SK-N-SH (cell line): ENCODE measurements around the gene TSPAN4.

Experiments used
- CTCF ChIP-seq: fragments of 200-600 bp; sonication (generic); IDR thresholded peaks from 2 replicates; pipeline ENCODE4 v1.6.1; 2017; ENCODE audit warnings: antibody characterized with exemption, mild to moderate bottlenecking, moderate library complexity
- EP300 ChIP-seq, 2 experiments: IDR thresholded peaks; 2 replicates each; pipeline versions ENCODE4 v1.4.0 to v1.6.1; 2012; ENCODE audit warnings: borderline replicate concordance in 1 of 2, low read depth in 1 of 2, low read length in 1 of 2
- GABPA ChIP-seq: IDR thresholded peaks from 2 replicates; pipeline ENCODE4 v1.4.0; 2012; ENCODE audit warnings: low read depth, mild to moderate bottlenecking
- GATA2 ChIP-seq: sonication (generic); formaldehyde crosslinking; IDR thresholded peaks from 2 replicates; pipeline ENCODE4 v1.5.0; 2020; ENCODE audit warnings: mild to moderate bottlenecking, missing genetic modification reagents
- MAX ChIP-seq: IDR thresholded peaks from 2 replicates; pipeline ENCODE4 v1.4.0; 2012; ENCODE audit warnings: low read depth
- NRF1 ChIP-seq: IDR thresholded peaks from 2 replicates; pipeline ENCODE4 v1.6.1; 2012; ENCODE audit warnings: low read depth, mild to moderate bottlenecking, low read length
- PBX3 ChIP-seq: IDR thresholded peaks from 2 replicates; pipeline ENCODE4; 2012
- POLR2AphosphoS5 ChIP-seq: IDR thresholded peaks from 2 replicates; pipeline ENCODE4 v1.6.1; 2012; ENCODE audit warnings: low read depth, low read length
- REST ChIP-seq: IDR thresholded peaks from 2 replicates; pipeline ENCODE4 v1.6.1; 2012; ENCODE audit warnings: mild to moderate bottlenecking, low read depth, low read length, moderate library complexity
- RXRA ChIP-seq: IDR thresholded peaks from 2 replicates; pipeline ENCODE4 v1.4.0; 2012; ENCODE audit warnings: low read depth, mild to moderate bottlenecking, borderline replicate concordance
- SMC3 ChIP-seq: IDR thresholded peaks from 2 replicates; pipeline ENCODE4 v1.6.1; 2012; ENCODE audit warnings: low read depth, low read length, improper control_type of control experiment
- TAF1 ChIP-seq: IDR thresholded peaks from 2 replicates; pipeline ENCODE4 v1.6.1; 2012; ENCODE audit warnings: low read depth, mild to moderate bottlenecking, low read length, moderate library complexity, borderline replicate concordance
- USF2 ChIP-seq: fragments of 150-350 bp; IDR thresholded peaks from 2 replicates; pipeline ENCODE4 v1.6.1; 2017; ENCODE audit warnings: antibody characterized with exemption, low read length, low read depth, borderline replicate concordance
- ZBTB33 ChIP-seq: IDR thresholded peaks from 2 replicates; pipeline ENCODE4 v1.4.0; 2012; ENCODE audit warnings: low read depth, borderline replicate concordance

GRCh38 chr11:846496-847098 is 3.9 kb downstream of the TSPAN4 start:
- no peak for TF ChIP-seq CTCF
- TF ChIP-seq PBX3 = no peak
- no peak for TF ChIP-seq RXRA
- no peak for TF ChIP-seq GABPA
- TF ChIP-seq EP300 (IDR thresholded peaks at IDR 0.05; ENCODE audit: borderline replicate concordance in 1 of 2, low read depth in 1 of 2, low read length in 1 of 2) = no peak
- no peak for TF ChIP-seq SMC3
- no peak for TF ChIP-seq USF2
- no peak for TF ChIP-seq MAX
- no peak for TF ChIP-seq REST
- no peak for TF ChIP-seq TAF1
- no peak for TF ChIP-seq NRF1
- no peak for TF ChIP-seq ZBTB33
- TF ChIP-seq GATA2 = no peak
- no peak for TF ChIP-seq POLR2AphosphoS5
